HepG2 (cell line): ENCODE measurements around the gene KLHL40. TPM values are rescaled to one million over a fixed set of nuclear protein-coding genes. Genes with fewer than 3 reads are reported as not detected.

ENCODE experiments used
- ATAC-seq: fragments of 200-7000 bp; cut with Tn5 transposase; 3 replicates; pipeline ENCODE4 v1.9.1; 2020; ENCODE audit warnings: mild to moderate bottlenecking, moderate library complexity
- BruUV-seq: library from RNA; stranded (reverse); fragments of 400-500 nt; replicated peaks from 2 replicates; lab custom pipeline; 2021; lab: Mats Ljungman, UMichigan
- CTCF ChIA-PET: fragments of 300-600 bp; formaldehyde crosslinking; extraction: SDS; loops from one replicate; lab custom pipeline; 2021; ENCODE audit warnings: low total read pairs, inconsistent platforms, low intra/inter-chr PET ratio; lab: Yijun Ruan, JAX
- POLR2A ChIA-PET: fragments of 350-600 bp; sonication (Branson Sonifier 250); formaldehyde crosslinking; loops from one replicate; lab custom pipeline; 2020; ENCODE audit warnings: antibody characterized with exemption, inconsistent platforms; lab: Yijun Ruan, JAX
- DNase-seq: peaks from one replicate; pipeline ENCODE4 v3.0.0-alpha.2; 2015; ENCODE audit warnings: low spot score
- FAIRE-seq: peaks from 3 replicates; lab custom pipeline; 2011; peaks lifted over from hg19 to GRCh38; lab: Jason Lieb, UNC
- H2AFZ ChIP-seq: one replicate; pipeline ENCODE4 v1.6.1; 2011; ENCODE audit warnings: low read length, inconsistent platforms
- H3K27ac ChIP-seq: fragments of 300-600 bp; 3 replicates; pipeline ENCODE4 v1.8.0; 2011; ENCODE audit warnings: mixed run types, mild to moderate bottlenecking, mixed read lengths, low read length, inconsistent platforms; ENCODE audit not compliant: insufficient read depth; ENCODE audit errors: extremely low read length
- H3K27me3 ChIP-seq, 2 experiments: fragments of 200-600 bp in 1 of 2; 2 replicates in 1 of 2; 3 replicates in 1 of 2; pipeline versions ENCODE4 v1.6.0 to v1.8.0; 2011; ENCODE audit warnings: low read length in 2 of 2, mild to moderate bottlenecking in 2 of 2, moderate library complexity in 2 of 2, inconsistent platforms in 1 of 2; ENCODE audit not compliant: insufficient read depth in 2 of 2, control insufficient read depth in 1 of 2
- H3K36me3 ChIP-seq, 2 experiments: fragments of 200-600 bp in 1 of 2; replicated peaks in 1 of 2; 2 replicates in 1 of 2; 3 replicates in 1 of 2; pipeline versions ENCODE4 v1.5.1 to v1.8.0; 2011; ENCODE audit warnings: low read length in 2 of 2, inconsistent platforms in 1 of 2; ENCODE audit not compliant: insufficient read depth in 2 of 2, control insufficient read depth in 1 of 2
- H3K4me1 ChIP-seq: 2 replicates; pipeline ENCODE4 v1.5.1; 2012; ENCODE audit warnings: low read length, inconsistent platforms; ENCODE audit not compliant: insufficient read depth
- H3K4me2 ChIP-seq: 2 replicates; pipeline ENCODE4 v1.6.0; 2011; ENCODE audit warnings: low read depth, low read length, inconsistent platforms
- H3K4me3 ChIP-seq, 3 experiments: fragments of 200-600 bp in 1 of 3; sonication (generic), shearing (Covaris generic) in 1 of 3; replicated peaks in 1 of 3; 2 replicates each; pipeline ENCODE4 v1.5.1; 2011 to 2016; ENCODE audit warnings: low read length in 3 of 3, inconsistent platforms in 2 of 3, low read depth in 2 of 3, mild to moderate bottlenecking in 2 of 3, control low read depth in 1 of 3, mixed read lengths in 1 of 3; ENCODE audit not compliant: insufficient read depth in 1 of 3
- H3K79me2 ChIP-seq: one replicate; pipeline ENCODE4 v1.6.1; 2011; ENCODE audit warnings: low read length, inconsistent platforms; ENCODE audit not compliant: insufficient read depth
- H3K9ac ChIP-seq: 2 replicates; pipeline ENCODE4 v1.6.0; 2011; ENCODE audit warnings: mild to moderate bottlenecking, low read depth, low read length, inconsistent platforms; ENCODE audit not compliant: insufficient read depth
- H3K9me3 ChIP-seq: 2 replicates; pipeline ENCODE4 v1.5.1; 2012; ENCODE audit warnings: mild to moderate bottlenecking, low read length
- H4K20me1 ChIP-seq: 2 replicates; pipeline ENCODE4 v1.6.0; 2011; ENCODE audit warnings: inconsistent platforms, mild to moderate bottlenecking, low read length, moderate library complexity; ENCODE audit not compliant: insufficient read depth
- ATF7-NPFF ChIP-seq: sonication (generic); formaldehyde crosslinking; IDR thresholded peaks from 2 replicates; pipeline ENCODE4 v1.8.1; 2023; ENCODE audit warnings: mild to moderate bottlenecking, low read depth, missing genetic modification reagents, moderate library complexity
- BRF2 ChIP-seq: sonication (generic); formaldehyde crosslinking; IDR thresholded peaks from 2 replicates; pipeline ENCODE4 v1.8.1; 2022; ENCODE audit warnings: mild to moderate bottlenecking, missing genetic modification reagents
- CENPX ChIP-seq: sonication (generic); formaldehyde crosslinking; IDR thresholded peaks from 2 replicates; pipeline ENCODE4 v1.9.0; 2021; ENCODE audit warnings: mild to moderate bottlenecking, missing genetic modification reagents, moderate library complexity
- FIP1L1 ChIP-seq: fragments of 200-400 bp; formaldehyde crosslinking; IDR thresholded peaks from 2 replicates; pipeline ENCODE4 v1.6.1; 2018; ENCODE audit warnings: low read depth, mild to moderate bottlenecking, low read length, moderate library complexity, borderline replicate concordance; ENCODE audit not compliant: insufficient read depth
- FOSL2 ChIP-seq: sonication (generic); formaldehyde crosslinking; IDR thresholded peaks from 2 replicates; pipeline ENCODE4 v1.4.0; 2020; ENCODE audit warnings: missing genetic modification reagents
- MEF2D ChIP-seq: sonication (generic); formaldehyde crosslinking; IDR thresholded peaks from 2 replicates; pipeline ENCODE4 v1.5.1; 2020; ENCODE audit warnings: mild to moderate bottlenecking, missing genetic modification reagents
- NFIC ChIP-seq: IDR thresholded peaks from 2 replicates; pipeline ENCODE4 v1.6.1; 2012; ENCODE audit warnings: mild to moderate bottlenecking, low read length, inconsistent platforms
- SNAPC2 ChIP-seq: sonication (generic); formaldehyde crosslinking; IDR thresholded peaks from 2 replicates; pipeline ENCODE4 v1.8.1; 2022; ENCODE audit warnings: mild to moderate bottlenecking, missing genetic modification reagents
- SYNCRIP ChIP-seq: fragments of 200-400 bp; formaldehyde crosslinking; IDR thresholded peaks from 2 replicates; pipeline ENCODE4 v1.6.1; 2018; ENCODE audit warnings: mild to moderate bottlenecking, low read depth, low read length; ENCODE audit not compliant: insufficient read depth
- UBTF ChIP-seq: sonication (generic); formaldehyde crosslinking; IDR thresholded peaks from 2 replicates; pipeline ENCODE4 v1.4.0; 2020; ENCODE audit warnings: mild to moderate bottlenecking, missing genetic modification reagents
- ZBTB46 ChIP-seq: sonication (generic); formaldehyde crosslinking; IDR thresholded peaks from 2 replicates; pipeline ENCODE4 v1.4.0; 2020; ENCODE audit warnings: mild to moderate bottlenecking, missing genetic modification reagents, borderline replicate concordance
- ZFP36 ChIP-seq: fragments of 150-350 bp; IDR thresholded peaks from 2 replicates; pipeline ENCODE4 v1.6.1; 2018; ENCODE audit warnings: borderline replicate concordance, low read length, low read depth; ENCODE audit not compliant: partially characterized antibody
- ZFP41 ChIP-seq: sonication (generic); formaldehyde crosslinking; IDR thresholded peaks from 2 replicates; pipeline ENCODE4 v1.4.0; 2020; ENCODE audit warnings: mild to moderate bottlenecking, missing genetic modification reagents, borderline replicate concordance
- ZNF335 ChIP-seq: sonication (generic); formaldehyde crosslinking; IDR thresholded peaks from 2 replicates; pipeline ENCODE4 v1.4.0; 2020; ENCODE audit warnings: missing genetic modification reagents
- ZNF557 ChIP-seq: sonication (generic); formaldehyde crosslinking; IDR thresholded peaks from 2 replicates; pipeline ENCODE4 v1.4.0; 2020; ENCODE audit warnings: missing genetic modification reagents
- WGBS: methylation state at CpG from one replicate; pipeline ENCODE4 v1.1.6; 2017; ENCODE audit warnings: low lambda C conversion rate; 5-methylcytosine and 5-hydroxymethylcytosine counted together
- in situ Hi-C: cut with HindIII; loops from 2 replicates; pipeline ENCODE4 v1.10.0; 2017; ENCODE audit warnings: low pct_unique_long_range_greater_than_20kb; ENCODE audit not compliant: extremely low pct_ligation_motif_present
- intact Hi-C: fragments of 100-400 bp; cut with micrococcal nuclease; formaldehyde crosslinking; loops from one replicate; pipeline ENCODE4 v1.10.0; 2022; ENCODE audit not compliant: unreplicated experiment
- polyA plus RNA-seq, 8 experiments: library from polyadenylated mRNA; depleted of rRNA in 3 of 8; stranded (reverse) in 7 of 8; unstranded in 1 of 8; fragments of >200 nt; fragmentation: Illumina TruSeq in 4 of 8; extraction: Trizol in 4 of 8; gene quantifications; 2 replicates each; pipeline versions ENCODE4 v1.2.1 to v1.2.3, GENCODE V29; 2011 to 2016; ENCODE audit warnings: low read depth in 4 of 8, missing spikeins in 1 of 8, mixed read lengths in 1 of 8; ENCODE audit not compliant: insufficient read depth in 1 of 8
- total RNA-seq, 5 experiments: library from RNA; depleted of rRNA; stranded (reverse); fragments of >200 nt; fragmentation: Illumina TruSeq; extraction: Trizol; gene quantifications; 2 replicates each; pipeline ENCODE4 v1.2.3, GENCODE V29; 2016; ENCODE audit warnings: low read depth in 1 of 5
- TF ChIP-seq, protein P1 (sequence below): sonication (generic); formaldehyde crosslinking; conservative IDR thresholded peaks from 2 replicates; pipeline ENCODE4 v1.4.0; 2020; ENCODE audit warnings: missing genetic modification reagents
- TF ChIP-seq, protein P2 (sequence below): sonication (generic); formaldehyde crosslinking; IDR thresholded peaks from 2 replicates; pipeline ENCODE4 v1.4.0; 2020; ENCODE audit warnings: mild to moderate bottlenecking, missing genetic modification reagents

The KLHL40 gene
- total and polyA plus RNA-seq, 2 of the 13 experiments (the other 11 are each of a cell fraction or from before 2014, with no cell fraction given): not detected

DNA sequence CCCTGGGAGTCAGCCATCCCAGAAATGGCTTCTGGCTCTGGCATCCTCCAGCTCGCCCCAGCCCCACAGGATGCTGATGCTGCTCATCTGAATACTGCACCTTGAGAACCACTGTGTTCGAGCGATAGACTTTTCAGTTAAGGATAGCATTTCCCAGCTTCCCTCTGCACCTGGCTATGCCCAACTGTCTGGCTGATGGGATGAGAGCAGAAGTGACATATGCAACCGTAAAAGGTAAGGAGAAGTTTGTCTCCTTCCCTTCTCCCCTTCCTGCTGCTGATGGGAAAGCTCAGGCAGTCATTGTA lies 27.0 kb downstream of the KLHL40 start:
- no peak overlapping the region for H3K4me3 ChIP-seq
- no peaks in the 10 kb centered on the region for H3K36me3 ChIP-seq
- no peaks in the 10 kb centered on the region for H3K9me3 ChIP-seq
- WGBS: 86% methylated on average over 3 of the region's 4 CpGs
- TF ChIP-seq ZNF557 (no peak), BRF2 (CRISPR knock-in tag) (no peak), ZFP36 (no peak), UBTF (CRISPR knock-in tag) (no peak), SYNCRIP (no peak), ATF7-NPFF (CRISPR knock-in tag) (no peak), ZNF335 (CRISPR knock-in tag) (no peak), ZBTB46 (CRISPR knock-in tag) (no peak), SNAPC2 (CRISPR knock-in tag) (no peak), FOSL2 (CRISPR knock-in tag) (no peak), MEF2D (CRISPR knock-in tag) (no peak), ZFP41 (no peak), NFIC (no peak), CENPX (CRISPR knock-in tag) (no peak), FIP1L1 (no peak)
- TF ChIP-seq, protein P1, sequence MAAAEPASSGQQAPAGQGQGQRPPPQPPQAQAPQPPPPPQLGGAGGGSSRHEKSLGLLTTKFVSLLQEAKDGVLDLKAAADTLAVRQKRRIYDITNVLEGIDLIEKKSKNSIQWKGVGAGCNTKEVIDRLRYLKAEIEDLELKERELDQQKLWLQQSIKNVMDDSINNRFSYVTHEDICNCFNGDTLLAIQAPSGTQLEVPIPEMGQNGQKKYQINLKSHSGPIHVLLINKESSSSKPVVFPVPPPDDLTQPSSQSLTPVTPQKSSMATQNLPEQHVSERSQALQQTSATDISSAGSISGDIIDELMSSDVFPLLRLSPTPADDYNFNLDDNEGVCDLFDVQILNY (CRISPR knock-in tag): no peak
- TF ChIP-seq, protein P2, sequence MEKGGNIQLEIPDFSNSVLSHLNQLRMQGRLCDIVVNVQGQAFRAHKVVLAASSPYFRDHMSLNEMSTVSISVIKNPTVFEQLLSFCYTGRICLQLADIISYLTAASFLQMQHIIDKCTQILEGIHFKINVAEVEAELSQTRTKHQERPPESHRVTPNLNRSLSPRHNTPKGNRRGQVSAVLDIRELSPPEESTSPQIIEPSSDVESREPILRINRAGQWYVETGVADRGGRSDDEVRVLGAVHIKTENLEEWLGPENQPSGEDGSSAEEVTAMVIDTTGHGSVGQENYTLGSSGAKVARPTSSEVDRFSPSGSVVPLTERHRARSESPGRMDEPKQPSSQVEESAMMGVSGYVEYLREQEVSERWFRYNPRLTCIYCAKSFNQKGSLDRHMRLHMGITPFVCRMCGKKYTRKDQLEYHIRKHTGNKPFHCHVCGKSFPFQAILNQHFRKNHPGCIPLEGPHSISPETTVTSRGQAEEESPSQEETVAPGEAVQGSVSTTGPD: no peak
- in situ Hi-C loops: no loop called here
- no TSS peak for BruUV-seq
- peaks cover 2 to 11% of the 10 kb centered on the region in 2 experiments; a peak in 4 of 5 replicates for H3K27me3 ChIP-seq
- H3K4me2 ChIP-seq: no peak overlapping the region
- peaks cover 13% of the 10 kb centered on the region for H3K4me1 ChIP-seq
- H2AFZ ChIP-seq: no peak overlapping the region
- H3K27ac ChIP-seq: no peak overlapping the region
- FAIRE-seq: no peak
- no peaks in the 10 kb centered on the region for H3K79me2 ChIP-seq
- no peaks in the 10 kb centered on the region for H4K20me1 ChIP-seq
- ChIA-PET POLR2A (no interaction called here), CTCF (no interaction called here)
- no peak overlapping the region for H3K9ac ChIP-seq
- intact Hi-C loops: no loop called here
- DNase-seq: no peak
- ATAC-seq: no peak
